Fibroblast of upper back skin (primary cell): ENCODE measurements around the gene MTMR10.

Source experiments
- DNase-seq: peaks from one replicate; pipeline ENCODE4 v3.0.0-alpha.2; 2013

The MTMR10 gene

GRCh38 chr15:30991255-30992235, at the start of gene MTMR10:
Gene MTMR10 (minus strand): TSS chr15:30991628. CDS start chr15:30991506, 122 bp downstream.
- peak; percentile 71 for DNase-seq

- DNase-seq = no peak
Observed at GRCh38 chr15:31040611-31041010, 49.2 kb upstream of the MTMR10 start.

GRCh38 chr15:31039961-31040360, 48.5 kb upstream of the MTMR10 start:
- DNase-seq = no peak

GRCh38 chr15:31037731-31038477, 46.5 kb upstream of the MTMR10 start:
- no peak for DNase-seq

GRCh38 chr15:31036783-31037182, 45.4 kb upstream of the MTMR10 start:
- no peak for DNase-seq

GRCh38 chr15:31035610-31036009, 44.2 kb upstream of the MTMR10 start:
- no peak for DNase-seq

- DNase-seq = peak; percentile 43
Observed at GRCh38 chr15:31034152-31034551, 42.7 kb upstream of the MTMR10 start.

- peak; percentile 86 for DNase-seq
Observed at GRCh38 chr15:31032961-31033371, 41.5 kb upstream of the MTMR10 start.

- DNase-seq = peak; percentile 72
Observed at GRCh38 chr15:31031471-31032067, 40.1 kb upstream of the MTMR10 start.

GRCh38 chr15:31027910-31028578, 36.6 kb upstream of the MTMR10 start:
- DNase-seq = no peak

GRCh38 chr15:31025996-31026395, 34.6 kb upstream of the MTMR10 start:
- DNase-seq = no peak

GRCh38 chr15:31024979-31025378, 33.6 kb upstream of the MTMR10 start:
- no peak for DNase-seq

- DNase-seq = peak; percentile 99
Observed at GRCh38 chr15:31024330-31024729, 32.9 kb upstream of the MTMR10 start.

- DNase-seq = no peak
Observed at GRCh38 chr15:31023841-31024240, 32.4 kb upstream of the MTMR10 start.

- DNase-seq = no peak
Observed at GRCh38 chr15:31021067-31021665, 29.7 kb upstream of the MTMR10 start.

- DNase-seq = no peak
Observed at GRCh38 chr15:31020542-31020941, 29.1 kb upstream of the MTMR10 start.

GRCh38 chr15:31019986-31020385, 28.6 kb upstream of the MTMR10 start:
- DNase-seq = no peak

- no peak for DNase-seq
Observed at GRCh38 chr15:31017311-31017710, 25.9 kb upstream of the MTMR10 start.

GRCh38 chr15:31016446-31016915, 25.1 kb upstream of the MTMR10 start:
- DNase-seq = peak; percentile 93

GRCh38 chr15:31014608-31014925, 23.1 kb upstream of the MTMR10 start:
- DNase-seq = no peak

GRCh38 chr15:31013863-31014607, 22.6 kb upstream of the MTMR10 start:
- DNase-seq = peak; percentile 17

- DNase-seq = no peak
Observed at GRCh38 chr15:31012455-31012854, 21.0 kb upstream of the MTMR10 start.
